ENCODE results near the gene NETO1. TPM values are rescaled to one million over a fixed set of nuclear protein-coding genes. Genes with fewer than 3 reads are reported as not detected.

NETO1 gene
- total RNA-seq, 1 experiment from 2014 or later: 0.82 TPM

GRCh38 chr18:72859088-72859487 lies 8.7 kb downstream of the NETO1 start:
- CTCF ChIA-PET: no interaction called here
- H3K4me1 Mint-ChIP-seq (ENCODE audit: insufficient read depth, unreplicated experiment): no peaks in the 10 kb centered on the region

GRCh38 chr18:72849671-72850070 lies 18.1 kb downstream of the NETO1 start:
- DNase-seq (ENCODE audit: unreplicated experiment): peak; percentile 23
- peaks cover 41% of the 10 kb centered on the region for H3K4me1 Mint-ChIP-seq (ENCODE audit: insufficient read depth, unreplicated experiment)
- H3K27me3 Mint-ChIP-seq (ENCODE audit: insufficient read depth, unreplicated experiment): no peaks in the 10 kb centered on the region
- no peak overlapping the region for H3K4me3 Mint-ChIP-seq (ENCODE audit: unreplicated experiment)
- H3K9me3 Mint-ChIP-seq (ENCODE audit: unreplicated experiment): no peaks in the 10 kb centered on the region
- H3K27ac Mint-ChIP-seq (ENCODE audit: low read depth, unreplicated experiment): peak overlapping the region; percentile 82
- CTCF ChIA-PET: interaction anchor here (0.6 kb wide), 1 partner anchor 306 kb away, joined by 3 read pairs; no protein-coding TSS in a partner anchor
- TF ChIP-seq CTCF (IDR thresholded peaks at IDR 0.05; ENCODE audit: unreplicated experiment): no peak
- intact Hi-C loops (cut with micrococcal nuclease): no loop called here
- no peaks in the 10 kb centered on the region for H3K36me3 Mint-ChIP-seq (ENCODE audit: insufficient read depth, unreplicated experiment)
- no TSS peak for BruUV-seq (replicated peaks)
- POLR2A ChIA-PET: interaction anchor here (0.6 to 1.1 kb wide), 2 partner anchors 106 to 282 kb away, joined by 3 to 5 read pairs; no protein-coding TSS in a partner anchor

More at GRCh38 chr18:72859088-72859487, 8.7 kb downstream of the NETO1 start:
- BruUV-seq (replicated peaks): no TSS peak
- no peaks in the 10 kb centered on the region for H3K27me3 Mint-ChIP-seq (ENCODE audit: insufficient read depth, unreplicated experiment)
- TF ChIP-seq CTCF (IDR thresholded peaks at IDR 0.05; ENCODE audit: unreplicated experiment): no peak
- no peak overlapping the region for H3K4me3 Mint-ChIP-seq (ENCODE audit: unreplicated experiment)
- H3K27ac Mint-ChIP-seq (ENCODE audit: low read depth, unreplicated experiment): no peak overlapping the region
- DNase-seq (ENCODE audit: unreplicated experiment): no peak
- H3K9me3 Mint-ChIP-seq (ENCODE audit: unreplicated experiment): no peaks in the 10 kb centered on the region
- intact Hi-C loops (cut with micrococcal nuclease): no loop called here
- no peaks in the 10 kb centered on the region for H3K36me3 Mint-ChIP-seq (ENCODE audit: insufficient read depth, unreplicated experiment)
- POLR2A ChIA-PET: no interaction called here

DNA sequence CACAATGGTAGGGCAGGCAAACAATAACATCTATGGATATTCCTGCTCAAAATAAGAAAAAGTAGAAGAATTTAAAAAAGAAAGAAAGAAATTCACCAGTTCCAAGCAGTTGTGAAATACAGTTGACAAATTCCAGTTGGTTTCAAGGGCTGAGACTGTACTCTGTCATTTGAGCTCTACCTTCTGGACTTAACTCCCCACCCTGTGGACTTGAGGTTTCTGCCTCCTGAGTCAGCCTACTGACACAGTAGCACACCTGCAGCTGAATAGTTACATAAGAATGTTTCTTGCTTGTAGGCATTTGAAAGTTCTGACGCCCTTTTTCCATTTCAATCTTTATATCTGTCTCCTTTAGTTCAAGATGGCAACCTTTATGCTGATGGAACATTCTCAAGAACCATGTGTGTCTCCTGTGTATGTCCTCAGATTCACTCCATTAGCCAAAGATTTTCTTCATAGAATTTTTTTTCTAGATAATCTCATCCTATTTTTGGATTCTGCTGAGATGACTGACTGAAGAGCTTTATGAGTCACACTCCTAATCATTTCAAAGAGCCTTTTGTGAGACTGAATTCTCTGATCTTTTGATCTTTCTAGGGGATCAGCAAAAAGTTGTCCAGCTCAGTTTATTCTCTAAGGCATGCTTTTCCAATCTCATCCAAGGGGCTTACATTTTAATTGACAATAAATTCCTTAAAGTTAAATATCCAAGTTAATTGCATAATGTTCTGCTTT lies 19.1 kb downstream of the NETO1 start:
- CTCF ChIA-PET: interaction anchor here (0.6 to 1.5 kb wide), 4 partner anchors 28 to 1270 kb away, joined by 3 read pairs; no protein-coding TSS in a partner anchor
- peak; percentile 80 for DNase-seq (ENCODE audit: unreplicated experiment)
- peak overlapping the region; percentile 82 for H3K27ac Mint-ChIP-seq (ENCODE audit: low read depth, unreplicated experiment)
- no peaks in the 10 kb centered on the region for H3K36me3 Mint-ChIP-seq (ENCODE audit: insufficient read depth, unreplicated experiment)
- no peaks in the 10 kb centered on the region for H3K27me3 Mint-ChIP-seq (ENCODE audit: insufficient read depth, unreplicated experiment)
- peaks cover 41% of the 10 kb centered on the region for H3K4me1 Mint-ChIP-seq (ENCODE audit: insufficient read depth, unreplicated experiment)
- intact Hi-C loops (cut with micrococcal nuclease): no loop called here
- POLR2A ChIA-PET: interaction anchor here (0.6 to 1.1 kb wide), 4 partner anchors 13 to 1165 kb away, joined by 3 to 5 read pairs (median 4); no protein-coding TSS in a partner anchor
- peak overlapping the region; percentile 16 for H3K4me3 Mint-ChIP-seq (ENCODE audit: unreplicated experiment)
- no peaks in the 10 kb centered on the region for H3K9me3 Mint-ChIP-seq (ENCODE audit: unreplicated experiment)
- no TSS peak for BruUV-seq (replicated peaks)
- TF ChIP-seq CTCF (IDR thresholded peaks at IDR 0.05; ENCODE audit: unreplicated experiment): no peak

GRCh38 chr18:72847771-72848170 lies 20.0 kb downstream of the NETO1 start:
- no peaks in the 10 kb centered on the region for H3K9me3 Mint-ChIP-seq (ENCODE audit: unreplicated experiment)
- no peak overlapping the region for H3K4me3 Mint-ChIP-seq (ENCODE audit: unreplicated experiment)
- peaks cover 41% of the 10 kb centered on the region for H3K4me1 Mint-ChIP-seq (ENCODE audit: insufficient read depth, unreplicated experiment)
- intact Hi-C loops (cut with micrococcal nuclease): no loop called here
- peak overlapping the region; percentile 82 for H3K27ac Mint-ChIP-seq (ENCODE audit: low read depth, unreplicated experiment)
- ChIA-PET POLR2A (interaction anchor here (1.1 to 1.3 kb wide), 2 partner anchors 12 to 14 kb away, joined by 3 to 5 read pairs; no protein-coding TSS in a partner anchor), CTCF (interaction anchor here (1.5 kb wide), 1 partner anchor 27 kb away, joined by 3 read pairs; no protein-coding TSS in a partner anchor)
- H3K27me3 Mint-ChIP-seq (ENCODE audit: insufficient read depth, unreplicated experiment): no peaks in the 10 kb centered on the region
- TF ChIP-seq CTCF (IDR thresholded peaks at IDR 0.05; ENCODE audit: unreplicated experiment): no peak
- H3K36me3 Mint-ChIP-seq (ENCODE audit: insufficient read depth, unreplicated experiment): no peaks in the 10 kb centered on the region
- no TSS peak for BruUV-seq (replicated peaks)
- no peak for DNase-seq (ENCODE audit: unreplicated experiment)
